Type B pancreatic cell (in vitro differentiated cells): ENCODE measurements around the gene GABARAPL2. TPM values are rescaled to one million over a fixed set of nuclear protein-coding genes. Genes with fewer than 3 reads are reported as not detected.

ENCODE experiments used
- DNase-seq: peaks from one replicate; pipeline ENCODE4 v3.0.0; 2021; ENCODE audit warnings: mixed read lengths; ENCODE audit not compliant: unreplicated experiment; ENCODE audit errors: extremely low spot score
- H3K27ac Mint-ChIP-seq: 2 replicates; pipeline ENCODE4 v1.8.0; 2021; ENCODE audit warnings: mild to moderate bottlenecking, mixed read lengths
- H3K27me3 Mint-ChIP-seq: 2 replicates; pipeline ENCODE4 v1.8.0; 2021; ENCODE audit warnings: mixed read lengths
- H3K36me3 Mint-ChIP-seq: 2 replicates; pipeline ENCODE4 v1.8.0; 2021; ENCODE audit warnings: mixed read lengths
- H3K4me1 Mint-ChIP-seq: one replicate; pipeline ENCODE4 v1.8.0; 2021; ENCODE audit warnings: mixed read lengths; ENCODE audit not compliant: unreplicated experiment
- H3K4me3 Mint-ChIP-seq: 2 replicates; pipeline ENCODE4 v1.8.0; 2021; ENCODE audit warnings: mild to moderate bottlenecking, mixed read lengths
- H3K9me3 Mint-ChIP-seq: 2 replicates; pipeline ENCODE4 v1.8.0; 2021; ENCODE audit warnings: mixed read lengths
- total RNA-seq: library from RNA; stranded (reverse); gene quantifications from 2 replicates; pipeline ENCODE4 v1.2.1, GENCODE V29; 2021; ENCODE audit warnings: low replicate concordance
- TF ChIP-seq, protein P1 (sequence below): fragments of 200-600 bp; sonication (generic); conservative IDR thresholded peaks from 2 replicates; pipeline ENCODE4 v1.5.0; 2021; ENCODE audit warnings: antibody characterized with exemption, mild to moderate bottlenecking

The GABARAPL2 gene
- total RNA-seq, 1 donor from 2014 or later: 85.6 TPM

DNA sequence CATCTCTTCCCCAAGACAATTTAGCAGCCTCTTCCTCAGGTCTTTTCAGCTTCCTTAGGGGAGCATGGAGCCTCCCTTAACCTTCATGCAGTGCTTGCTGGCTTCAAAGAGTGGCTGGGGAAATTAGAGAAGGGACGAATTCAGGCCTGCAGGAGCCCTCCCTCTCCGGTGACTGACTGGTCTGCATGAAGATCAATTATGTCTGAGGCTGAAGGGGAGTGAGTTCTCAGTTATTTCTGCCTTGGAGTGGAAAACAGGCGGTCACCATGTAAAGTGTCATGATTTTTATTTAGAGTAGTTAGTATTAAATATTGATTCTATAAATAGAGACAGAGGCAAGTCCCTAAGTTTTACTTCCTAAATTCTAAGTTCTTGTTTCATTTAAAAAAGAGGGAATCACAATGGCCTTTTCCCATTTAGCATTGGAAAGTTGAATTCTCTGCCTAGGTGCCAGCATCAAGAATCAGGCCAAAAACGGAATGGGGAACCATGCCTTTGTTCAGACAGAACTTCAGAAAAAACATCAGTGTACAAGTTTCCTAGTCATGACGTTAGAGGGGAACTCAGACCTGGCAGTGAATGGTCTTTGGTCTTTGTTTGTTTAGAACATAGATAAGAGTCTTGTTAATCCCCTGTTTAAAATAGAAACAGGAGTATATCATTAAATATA lies 4.4 kb downstream of the GABARAPL2 start:
- Mint-ChIP-seq H3K36me3 (peaks cover 14% of the 10 kb centered on the region), H3K9me3 (no peaks in the 10 kb centered on the region), H3K27ac (no peak overlapping the region), H3K4me1 (peaks cover 12% of the 10 kb centered on the region), H3K27me3 (peaks cover 4% of the 10 kb centered on the region), H3K4me3 (no peak overlapping the region)
- no peak for DNase-seq
- TF ChIP-seq, protein P1, sequence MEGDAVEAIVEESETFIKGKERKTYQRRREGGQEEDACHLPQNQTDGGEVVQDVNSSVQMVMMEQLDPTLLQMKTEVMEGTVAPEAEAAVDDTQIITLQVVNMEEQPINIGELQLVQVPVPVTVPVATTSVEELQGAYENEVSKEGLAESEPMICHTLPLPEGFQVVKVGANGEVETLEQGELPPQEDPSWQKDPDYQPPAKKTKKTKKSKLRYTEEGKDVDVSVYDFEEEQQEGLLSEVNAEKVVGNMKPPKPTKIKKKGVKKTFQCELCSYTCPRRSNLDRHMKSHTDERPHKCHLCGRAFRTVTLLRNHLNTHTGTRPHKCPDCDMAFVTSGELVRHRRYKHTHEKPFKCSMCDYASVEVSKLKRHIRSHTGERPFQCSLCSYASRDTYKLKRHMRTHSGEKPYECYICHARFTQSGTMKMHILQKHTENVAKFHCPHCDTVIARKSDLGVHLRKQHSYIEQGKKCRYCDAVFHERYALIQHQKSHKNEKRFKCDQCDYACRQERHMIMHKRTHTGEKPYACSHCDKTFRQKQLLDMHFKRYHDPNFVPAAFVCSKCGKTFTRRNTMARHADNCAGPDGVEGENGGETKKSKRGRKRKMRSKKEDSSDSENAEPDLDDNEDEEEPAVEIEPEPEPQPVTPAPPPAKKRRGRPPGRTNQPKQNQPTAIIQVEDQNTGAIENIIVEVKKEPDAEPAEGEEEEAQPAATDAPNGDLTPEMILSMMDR: no peak

DNA sequence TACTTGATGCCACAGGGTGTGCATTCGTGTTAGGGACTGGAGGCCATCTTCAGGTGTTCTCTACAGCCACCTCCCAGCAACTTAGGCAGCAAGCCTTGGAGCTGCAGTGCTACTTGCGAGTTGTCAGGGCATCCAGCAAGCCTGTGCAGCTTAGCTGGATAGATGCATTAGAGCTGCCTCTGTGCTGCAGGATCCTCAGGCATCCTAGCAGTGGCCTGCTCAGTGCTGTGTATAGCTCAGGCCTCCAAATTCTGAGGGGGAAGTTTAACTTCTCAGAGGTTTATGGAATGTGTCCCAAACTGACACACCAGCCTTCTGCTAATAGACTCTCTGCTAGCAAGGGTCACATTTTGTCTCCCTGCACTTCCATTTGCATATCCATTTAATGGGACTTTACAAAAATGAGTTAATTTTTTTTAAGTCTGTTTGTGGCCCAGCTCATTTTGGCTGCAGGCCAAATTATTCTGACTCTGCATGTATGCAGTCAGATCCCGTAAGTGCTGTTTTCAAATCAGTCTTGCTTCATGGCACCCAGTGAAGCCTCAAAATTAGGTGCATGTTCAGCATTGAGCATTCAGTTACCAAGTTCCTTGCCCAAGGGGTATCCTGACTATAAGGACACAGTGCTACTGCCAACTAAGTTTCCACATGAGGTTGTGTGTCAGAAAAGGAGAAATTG lies 6.8 kb downstream of the GABARAPL2 start:
- no peak for DNase-seq
- no peak overlapping the region for H3K4me3 Mint-ChIP-seq
- H3K27ac Mint-ChIP-seq: no peak overlapping the region
- H3K27me3 Mint-ChIP-seq: no peaks in the 10 kb centered on the region
- TF ChIP-seq, protein P1: no peak
- H3K36me3 Mint-ChIP-seq: peaks cover 10% of the 10 kb centered on the region
- no peaks in the 10 kb centered on the region for H3K4me1 Mint-ChIP-seq
- no peaks in the 10 kb centered on the region for H3K9me3 Mint-ChIP-seq

DNA sequence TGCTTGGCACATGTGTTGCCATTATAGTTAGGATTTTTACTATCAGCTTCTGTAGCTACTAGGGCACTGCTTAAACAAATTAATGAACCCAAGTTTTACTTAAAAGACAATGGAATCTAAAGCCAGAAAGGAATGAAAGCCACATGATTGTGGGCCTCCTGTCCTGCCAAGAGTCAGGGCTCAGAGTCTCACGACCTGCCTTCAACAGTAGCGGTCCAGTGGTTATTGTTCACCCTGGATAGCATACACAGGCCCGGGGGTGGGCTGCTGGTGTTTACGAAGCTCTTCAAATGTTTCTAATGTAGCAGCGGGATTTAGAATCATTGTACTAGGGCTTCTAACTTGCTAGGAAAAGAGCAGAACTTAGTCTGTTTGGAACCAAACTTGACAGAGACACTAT lies 7.8 kb downstream of the GABARAPL2 start:
- Mint-ChIP-seq H3K4me3 (no peak overlapping the region), H3K4me1 (no peaks in the 10 kb centered on the region), H3K36me3 (peaks cover 17% of the 10 kb centered on the region), H3K9me3 (no peaks in the 10 kb centered on the region), H3K27me3 (no peaks in the 10 kb centered on the region), H3K27ac (no peak overlapping the region)
- DNase-seq: no peak
- TF ChIP-seq, protein P1: no peak

DNA sequence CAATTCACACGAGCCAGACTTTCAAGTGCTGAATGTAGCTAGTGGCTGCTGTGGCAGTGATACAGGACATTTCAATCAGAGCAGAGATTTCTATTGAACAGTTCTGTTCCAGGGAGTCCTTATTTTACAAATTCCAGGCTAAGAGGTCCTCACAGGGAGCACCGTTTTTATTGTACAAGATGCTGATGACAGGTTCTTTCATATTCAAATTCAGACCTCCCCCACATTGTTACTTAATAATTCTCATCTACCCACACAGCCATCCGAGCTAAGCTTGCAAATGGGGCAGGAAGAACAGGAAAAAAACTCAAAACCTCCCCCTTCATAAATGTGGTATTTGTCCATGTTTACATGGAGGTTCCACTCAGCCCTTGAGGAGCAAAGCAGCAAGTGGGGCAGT lies 9.8 kb downstream of the GABARAPL2 start:
- no peaks in the 10 kb centered on the region for H3K4me1 Mint-ChIP-seq
- no peaks in the 10 kb centered on the region for H3K9me3 Mint-ChIP-seq
- TF ChIP-seq, protein P1: no peak
- H3K27me3 Mint-ChIP-seq: no peaks in the 10 kb centered on the region
- no peak overlapping the region for H3K4me3 Mint-ChIP-seq
- DNase-seq: no peak
- H3K27ac Mint-ChIP-seq: no peak overlapping the region
- peaks cover 26% of the 10 kb centered on the region for H3K36me3 Mint-ChIP-seq

DNA sequence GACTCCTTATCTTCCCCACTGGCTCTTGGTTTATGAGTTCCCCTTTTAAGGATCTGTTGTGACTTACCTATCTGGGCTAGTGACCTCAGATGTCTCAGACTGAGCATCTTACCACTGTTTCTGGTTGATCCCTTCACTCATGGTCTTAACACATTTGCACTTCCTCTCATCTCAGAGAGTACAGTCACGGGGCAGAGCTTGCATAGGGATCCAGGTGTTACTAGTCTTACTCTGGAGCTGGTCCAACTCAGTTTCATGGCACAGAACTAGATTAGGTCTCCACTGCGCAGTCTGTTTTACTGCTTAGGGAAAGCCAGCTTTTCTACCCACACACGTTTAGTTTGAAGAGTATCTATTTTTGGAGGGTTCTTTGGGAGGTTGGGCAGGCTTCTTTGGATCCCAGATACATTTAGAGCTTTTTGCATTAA lies 10.2 kb downstream of the GABARAPL2 start:
- H3K27me3 Mint-ChIP-seq: no peaks in the 10 kb centered on the region
- DNase-seq: no peak
- TF ChIP-seq, protein P1: no peak
- H3K4me1 Mint-ChIP-seq: no peaks in the 10 kb centered on the region
- H3K27ac Mint-ChIP-seq: no peak overlapping the region
- H3K36me3 Mint-ChIP-seq: peaks cover 26% of the 10 kb centered on the region
- no peak overlapping the region for H3K4me3 Mint-ChIP-seq
- H3K9me3 Mint-ChIP-seq: no peaks in the 10 kb centered on the region
